HG02943 (cell line): ENCODE results near the gene ESM1.
"Not testable (repeated sequence)": the region's sequence is repeated elsewhere in the genome, so short reads cannot be mapped to it uniquely, and the experiment has no call there.

ENCODE experiments used
- ATAC-seq: cut with Tn5 transposase; IDR thresholded peaks from one replicate; pipeline ENCODE4 v1.9.1; 2021; ENCODE audit warnings: mild to moderate bottlenecking, low read depth, moderate library complexity; ENCODE audit not compliant: unreplicated experiment

Gene ESM1, protein sequence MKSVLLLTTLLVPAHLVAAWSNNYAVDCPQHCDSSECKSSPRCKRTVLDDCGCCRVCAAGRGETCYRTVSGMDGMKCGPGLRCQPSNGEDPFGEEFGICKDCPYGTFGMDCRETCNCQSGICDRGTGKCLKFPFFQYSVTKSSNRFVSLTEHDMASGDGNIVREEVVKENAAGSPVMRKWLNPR

DNA sequence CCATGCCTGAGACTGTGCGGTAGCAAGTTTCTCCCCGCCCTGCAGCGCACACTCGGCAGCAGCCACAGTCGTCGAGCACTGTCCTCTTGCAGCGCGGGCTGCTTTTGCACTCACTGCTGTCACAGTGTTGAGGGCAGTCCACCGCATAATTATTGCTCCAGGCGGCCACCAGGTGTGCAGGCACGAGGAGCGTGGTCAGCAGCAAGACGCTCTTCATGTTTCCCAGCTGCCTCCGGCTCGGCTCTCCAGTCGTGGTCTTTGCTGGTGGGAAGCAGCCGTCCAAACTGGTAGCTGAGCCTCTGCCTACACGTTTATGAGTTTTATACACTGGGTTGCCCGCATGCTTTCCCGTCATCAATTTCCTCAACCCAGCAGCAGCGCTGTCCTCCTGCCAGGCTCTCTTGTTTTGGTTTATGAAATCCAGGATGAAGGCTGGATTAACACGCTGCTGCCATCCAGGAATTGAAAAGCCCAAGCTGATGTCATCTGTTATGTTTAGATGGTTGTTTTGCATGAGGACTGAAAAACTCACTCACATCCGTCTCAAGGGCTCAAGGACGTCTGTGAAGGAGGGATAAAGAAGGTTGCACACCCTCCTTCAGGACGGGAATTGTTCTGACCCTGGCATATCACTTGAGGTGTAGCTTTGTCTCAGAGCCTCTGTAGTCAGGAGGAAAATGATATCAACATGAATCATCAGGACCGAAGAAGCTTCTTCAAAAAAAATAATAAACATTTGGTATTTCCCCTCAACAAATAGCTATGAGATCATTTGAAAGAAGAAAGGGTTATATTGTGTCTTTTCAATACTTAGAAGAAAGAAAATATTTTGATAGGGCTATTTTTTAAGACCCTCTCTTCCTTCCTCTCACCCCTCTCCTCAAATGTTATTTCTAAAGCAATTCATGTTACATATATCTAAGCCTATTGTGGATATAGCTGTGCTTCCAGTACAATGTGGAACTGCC, at the start of gene ESM1:
TSS of gene ESM1 (minus strand) at position 293 of the 968 bp plus-strand sequence. CDS start at position 217, 76 bp downstream.
- no peak for ATAC-seq

DNA sequence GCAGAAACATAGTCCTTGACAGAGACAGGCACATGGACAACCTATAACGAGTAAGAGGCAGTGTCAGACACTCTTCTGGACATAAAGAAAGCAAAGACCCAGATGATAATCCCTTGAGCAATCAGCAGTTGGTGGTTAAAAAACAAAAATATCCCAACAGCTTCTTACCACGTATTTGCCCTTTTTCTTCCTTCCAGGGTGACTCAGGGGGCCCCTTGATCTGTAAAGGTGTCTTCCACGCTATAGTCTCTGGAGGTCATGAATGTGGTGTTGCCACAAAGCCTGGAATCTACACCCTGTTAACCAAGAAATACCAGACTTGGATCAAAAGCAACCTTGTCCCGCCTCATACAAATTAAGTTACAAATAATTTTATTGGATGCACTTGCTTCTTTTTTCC, 48.2 kb upstream of the ESM1 start:
- no peak for ATAC-seq

DNA sequence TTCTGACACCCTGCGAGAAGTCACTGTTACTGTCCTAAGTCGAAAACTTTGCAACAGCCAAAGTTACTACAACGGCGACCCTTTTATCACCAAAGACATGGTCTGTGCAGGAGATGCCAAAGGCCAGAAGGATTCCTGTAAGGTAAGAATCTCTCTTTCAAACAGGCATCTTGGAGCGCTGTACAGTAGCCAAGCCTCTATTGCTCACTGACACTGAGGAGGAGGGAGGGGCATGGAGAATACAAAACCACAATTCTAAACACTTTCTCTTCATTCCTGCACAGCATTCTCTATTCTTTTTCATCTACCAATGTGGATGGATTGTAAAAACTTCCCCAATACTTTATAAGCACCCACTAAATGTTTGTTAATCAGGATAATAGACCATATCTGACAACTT, 46.1 kb upstream of the ESM1 start:
- no peak for ATAC-seq

DNA sequence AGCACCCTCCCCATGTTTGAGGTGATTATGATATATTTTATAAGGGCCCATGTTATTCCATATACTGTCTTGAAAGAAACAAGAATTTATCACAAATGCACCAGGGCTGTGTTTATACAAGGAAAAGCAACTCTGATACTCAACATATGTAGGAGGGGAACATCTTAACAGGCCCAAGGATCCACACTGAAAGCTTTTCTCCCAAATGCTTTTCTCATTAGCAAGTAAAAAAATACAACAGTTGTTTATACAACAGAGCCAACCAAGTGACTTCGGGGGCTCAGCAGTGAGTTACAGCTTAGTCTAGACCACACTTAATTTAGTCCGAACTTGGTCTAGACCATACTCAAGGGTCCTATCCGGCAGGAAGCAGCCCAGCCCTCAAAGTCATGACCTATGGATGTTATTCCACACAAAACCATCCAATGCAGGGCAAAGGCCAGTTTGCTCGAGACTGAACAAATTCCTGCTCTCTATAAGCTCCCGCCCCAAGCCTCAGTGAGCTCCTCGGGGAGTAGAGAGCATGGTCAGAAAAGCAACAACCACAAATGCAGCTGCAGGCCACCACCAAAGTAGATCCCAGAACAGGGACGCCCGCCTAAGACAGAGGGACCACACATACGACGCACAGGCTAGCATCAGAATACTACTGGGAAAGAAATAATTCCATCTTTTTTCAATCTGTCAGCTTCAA, 45.4 kb upstream of the ESM1 start:
- no peak for ATAC-seq

DNA sequence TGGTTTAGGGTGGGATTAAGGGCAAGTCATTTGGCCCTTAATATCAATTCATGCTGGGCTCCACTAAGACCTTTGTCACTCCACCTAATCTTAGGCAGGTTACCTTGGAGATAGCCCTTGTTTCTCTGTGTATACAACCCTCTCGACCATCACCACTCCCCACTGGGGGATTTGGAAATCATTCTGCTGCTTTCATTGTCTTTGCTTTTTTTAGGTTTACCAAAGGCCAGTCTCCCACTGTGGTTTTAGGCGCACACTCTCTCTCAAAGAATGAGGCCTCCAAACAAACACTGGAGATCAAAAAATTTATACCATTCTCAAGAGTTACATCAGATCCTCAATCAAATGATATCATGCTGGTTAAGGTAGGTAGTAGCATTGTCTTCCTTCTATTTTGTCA, 44.8 kb upstream of the ESM1 start:
- ATAC-seq: no peak

DNA sequence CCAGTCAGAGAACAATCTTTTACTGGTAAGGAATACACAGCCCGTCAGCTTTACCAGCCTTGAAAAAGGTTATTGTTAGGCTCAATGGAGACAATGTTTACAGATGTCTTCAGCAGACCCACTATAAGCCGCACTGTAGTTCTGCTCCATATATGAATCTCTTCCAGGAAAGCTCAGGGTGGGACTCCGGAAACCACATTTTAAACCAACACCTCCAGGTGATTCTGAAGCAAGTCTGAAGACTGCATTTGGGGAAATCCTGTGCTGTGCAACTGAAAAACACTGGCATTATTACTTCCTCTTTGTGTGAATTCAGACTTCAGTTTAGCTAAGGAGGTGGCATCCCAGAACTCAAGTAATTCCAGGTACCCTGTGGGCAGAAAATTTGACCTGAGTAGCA, 42.2 kb upstream of the ESM1 start:
- no peak for ATAC-seq

DNA sequence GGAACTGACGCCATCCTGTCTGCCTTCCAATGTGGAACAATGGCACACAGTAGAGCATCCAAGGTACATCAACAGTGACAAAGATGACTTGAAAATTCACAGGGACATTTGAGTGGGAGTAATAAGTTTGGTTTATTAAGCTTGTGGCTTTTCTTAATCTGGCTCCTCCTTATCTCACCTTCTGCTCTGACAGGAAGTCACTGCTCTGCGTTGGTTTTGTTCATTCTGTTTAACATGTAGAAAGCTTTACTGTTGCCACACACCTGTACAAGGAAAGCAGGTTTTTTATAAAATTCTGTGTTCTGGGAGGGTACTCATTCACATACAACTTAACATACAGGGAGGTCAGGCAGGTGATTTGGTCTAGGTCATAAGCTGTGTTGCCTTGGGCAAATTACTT, 37.1 kb upstream of the ESM1 start:
- ATAC-seq: no peak

DNA sequence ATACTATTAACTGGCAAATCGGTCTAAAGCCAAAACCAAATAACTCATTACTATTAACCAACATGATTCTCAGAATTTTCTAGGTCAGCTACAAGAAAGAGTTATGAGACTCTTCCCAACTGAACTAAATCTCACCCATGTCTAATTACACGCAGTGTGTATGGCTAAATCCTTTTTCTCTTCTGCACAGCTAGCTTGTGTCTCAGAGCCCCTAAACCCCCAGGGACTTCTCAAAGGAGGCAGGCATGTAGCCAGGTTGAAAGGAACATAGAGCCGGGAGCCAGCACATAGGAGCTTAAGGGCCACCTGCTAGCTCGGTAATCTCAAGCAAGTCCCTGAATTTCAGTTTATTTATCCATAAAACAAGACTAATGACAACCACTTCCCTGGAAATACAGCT, 36.4 kb upstream of the ESM1 start:
- no peak for ATAC-seq

DNA sequence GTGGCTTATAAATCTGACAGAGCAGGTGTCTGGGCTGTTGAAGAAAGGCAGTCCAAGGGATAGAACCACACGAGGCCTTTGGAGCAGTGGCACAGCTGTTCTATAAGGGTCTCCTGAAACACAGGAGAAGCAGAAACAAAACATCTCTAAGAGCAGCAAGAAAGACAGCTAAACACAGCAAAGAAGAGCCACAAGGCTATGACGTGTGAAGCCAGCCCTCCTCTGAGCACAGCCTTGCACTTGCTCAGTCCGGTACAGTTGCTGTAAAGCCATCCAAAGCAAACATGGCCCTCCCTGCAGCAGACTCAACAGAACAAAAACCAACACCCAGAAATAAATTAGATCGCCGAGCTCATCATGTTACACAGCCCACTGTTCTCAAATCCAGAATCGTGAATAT, 36.0 kb upstream of the ESM1 start:
- ATAC-seq: no peak

DNA sequence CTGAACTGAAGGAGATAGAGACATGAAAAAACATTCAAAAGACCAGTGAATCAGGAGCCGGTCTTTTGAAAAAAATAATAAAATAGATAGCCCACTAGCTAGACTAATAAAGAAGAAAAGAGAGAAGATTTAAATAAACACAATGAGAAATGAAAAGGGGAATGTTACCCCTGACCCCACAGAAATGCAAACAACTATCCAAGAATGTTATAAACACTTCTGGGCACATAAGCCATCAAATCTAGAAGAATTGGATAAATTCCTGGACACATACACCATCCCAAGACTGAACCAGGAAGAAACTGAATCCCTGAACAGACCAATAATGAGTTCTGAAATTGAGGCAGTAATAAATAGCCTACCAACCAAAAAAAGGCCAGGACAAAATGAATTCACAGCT, 24.8 kb upstream of the ESM1 start:
- ATAC-seq: not testable (repeated sequence)

DNA sequence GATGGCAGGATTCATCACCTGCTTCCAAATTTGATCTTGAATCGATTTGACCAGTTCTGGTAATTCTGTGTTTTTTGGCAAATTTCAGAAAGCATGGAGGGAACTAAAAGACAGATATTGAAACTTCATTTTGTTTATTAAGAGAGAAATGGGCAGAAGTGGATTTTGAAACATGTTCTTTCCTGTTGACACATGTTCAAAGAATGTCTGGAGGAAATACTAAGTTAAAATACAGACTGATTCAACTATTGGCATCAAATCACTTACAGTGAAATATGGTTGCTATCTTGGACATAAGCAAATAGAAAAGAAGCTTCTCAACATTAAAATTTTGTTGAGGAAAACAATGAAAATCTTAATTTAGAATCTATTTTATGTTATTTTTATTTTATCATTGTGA, 19.3 kb upstream of the ESM1 start:
- no peak for ATAC-seq

DNA sequence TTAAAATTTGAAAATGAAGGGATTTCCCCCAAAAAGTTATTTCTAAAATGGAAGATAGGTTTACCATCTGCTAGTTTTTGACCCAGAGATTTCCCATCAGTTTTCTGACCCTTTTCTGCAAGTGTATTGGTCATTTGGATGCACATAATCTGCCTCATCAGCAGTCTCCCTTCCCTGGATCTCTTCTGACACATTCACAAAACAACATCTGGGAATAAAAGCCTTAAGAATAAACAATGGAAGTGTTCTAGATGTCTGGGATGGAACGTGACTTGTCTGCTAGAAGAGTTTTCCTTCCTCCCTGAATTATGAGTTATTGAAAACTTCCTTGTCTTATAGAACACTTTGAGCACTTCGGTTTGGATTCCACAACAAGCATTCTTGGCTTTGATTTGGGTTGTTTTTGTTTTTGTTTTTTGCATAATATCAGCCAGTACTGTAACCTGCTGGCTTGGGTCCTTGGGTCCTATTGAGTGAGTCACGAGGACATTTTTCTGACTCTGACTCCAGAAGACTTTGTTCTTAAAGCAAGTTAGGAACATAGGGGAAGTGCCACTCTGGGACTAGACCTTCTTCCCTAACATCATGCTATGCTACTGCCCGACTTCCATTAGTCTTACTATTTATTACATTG, 18.2 kb upstream of the ESM1 start:
- ATAC-seq: no peak

DNA sequence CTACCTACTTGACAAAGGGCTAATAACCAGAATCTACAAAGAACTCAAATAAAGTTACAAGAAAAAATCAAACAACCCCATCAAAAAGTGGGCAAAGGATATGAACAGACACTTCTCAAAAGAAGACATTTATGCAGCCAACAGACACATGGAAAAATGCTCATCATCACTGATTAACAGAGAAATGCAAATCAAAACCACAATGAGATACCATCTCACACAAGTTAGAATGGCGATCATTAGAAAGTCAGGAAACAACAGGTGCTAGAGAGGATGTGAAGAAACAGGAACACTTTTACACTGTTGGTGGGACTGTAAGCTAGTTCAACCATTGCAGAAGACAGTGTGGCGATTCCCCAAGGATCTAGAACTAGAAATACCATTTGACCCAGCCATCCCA, 16.8 kb upstream of the ESM1 start:
- not testable (repeated sequence) for ATAC-seq

DNA sequence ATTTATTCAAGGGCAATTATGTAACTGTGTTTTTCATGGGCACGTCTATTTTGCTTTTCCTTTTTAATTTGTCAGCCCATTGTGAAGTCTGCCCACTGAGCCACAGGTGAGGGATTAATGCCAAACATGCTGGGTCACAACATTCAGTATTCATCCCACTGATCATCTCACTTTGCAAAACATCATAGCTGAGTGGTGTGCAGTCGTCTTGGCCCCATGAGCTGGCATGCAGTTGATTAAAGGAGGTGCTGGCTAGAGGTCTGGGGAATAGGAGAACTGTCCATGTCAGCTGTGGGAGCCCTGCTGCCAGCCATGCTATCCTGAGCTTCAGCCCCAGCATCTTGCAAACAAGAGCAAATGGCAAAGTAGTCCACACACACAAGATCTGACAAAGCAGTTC, 11.7 kb upstream of the ESM1 start:
- ATAC-seq: no peak

DNA sequence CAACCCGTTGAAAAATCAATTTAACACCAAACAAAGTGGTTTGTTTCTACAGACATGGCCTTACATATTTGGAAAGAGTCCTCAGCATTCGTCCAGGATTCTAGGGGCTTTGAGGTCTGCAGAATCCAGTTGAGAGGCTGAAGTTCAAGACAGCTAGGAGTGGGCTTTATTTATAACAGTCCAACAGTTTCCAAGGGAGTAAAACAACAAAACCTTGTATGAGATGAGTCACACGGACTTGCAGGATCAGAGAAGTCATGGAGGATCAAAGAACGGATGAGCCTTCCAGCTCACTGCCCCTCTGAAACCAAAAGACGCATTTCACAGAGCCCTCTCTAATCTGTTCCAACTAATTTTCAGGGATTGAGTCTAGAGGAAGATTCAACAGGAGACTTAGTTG, 11.1 kb upstream of the ESM1 start:
- no peak for ATAC-seq

DNA sequence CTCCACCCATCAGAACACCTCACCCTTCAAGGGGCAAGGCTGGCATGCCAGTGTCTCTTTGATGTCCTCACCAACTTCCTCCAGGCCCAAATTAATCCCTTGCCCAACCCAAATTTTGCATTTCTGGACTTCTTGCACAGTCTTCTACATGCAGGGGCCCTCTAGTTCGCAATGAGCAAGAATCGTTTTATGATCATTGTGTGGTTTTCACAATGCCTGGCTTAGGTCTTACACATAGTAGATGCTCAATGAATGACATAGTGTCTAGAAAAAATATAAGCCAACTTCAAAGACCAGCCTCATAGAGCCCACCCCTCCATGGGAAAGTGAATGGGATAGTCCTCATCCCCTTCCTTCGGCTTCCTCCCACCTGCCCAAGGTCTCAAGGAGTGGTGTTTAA, 9.8 kb upstream of the ESM1 start:
- no peak for ATAC-seq

DNA sequence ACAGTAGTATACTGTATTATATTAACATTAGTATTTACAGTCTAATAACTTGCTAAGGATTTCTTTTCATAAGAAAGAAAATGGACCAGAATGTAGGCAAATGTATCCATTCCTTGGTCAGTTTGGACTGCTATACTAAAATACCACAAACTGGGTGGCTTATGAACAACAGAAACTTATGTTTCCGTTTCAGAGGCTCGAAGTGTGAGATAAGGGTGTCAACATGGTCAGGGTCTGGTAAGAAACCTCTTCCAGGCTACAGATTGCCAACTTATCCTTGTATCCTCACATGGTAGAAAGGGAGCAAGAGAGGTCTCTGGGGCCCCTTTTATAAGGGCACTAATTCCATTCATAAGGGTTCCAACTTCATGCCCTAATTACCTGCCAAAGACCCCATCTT, 9.2 kb upstream of the ESM1 start:
- no peak for ATAC-seq

DNA sequence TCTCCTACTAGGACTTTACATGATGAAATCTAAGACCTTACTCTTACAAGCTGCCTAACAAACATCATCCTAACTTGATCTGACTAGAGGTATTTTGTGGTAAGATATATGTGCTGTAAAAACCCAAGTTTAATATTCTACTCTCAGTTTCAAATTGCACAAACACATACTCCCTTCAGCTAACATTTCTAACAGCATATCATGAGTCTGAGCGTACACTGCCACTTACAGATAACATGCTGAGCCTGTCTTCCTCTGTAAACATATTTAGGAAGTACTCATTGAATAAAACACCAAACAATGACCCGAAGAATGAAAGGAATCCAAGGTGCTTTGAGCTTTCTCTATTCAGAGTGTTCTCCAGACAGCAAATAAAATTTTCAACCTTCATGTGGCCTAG, 7.9 kb upstream of the ESM1 start:
- no peak for ATAC-seq

DNA sequence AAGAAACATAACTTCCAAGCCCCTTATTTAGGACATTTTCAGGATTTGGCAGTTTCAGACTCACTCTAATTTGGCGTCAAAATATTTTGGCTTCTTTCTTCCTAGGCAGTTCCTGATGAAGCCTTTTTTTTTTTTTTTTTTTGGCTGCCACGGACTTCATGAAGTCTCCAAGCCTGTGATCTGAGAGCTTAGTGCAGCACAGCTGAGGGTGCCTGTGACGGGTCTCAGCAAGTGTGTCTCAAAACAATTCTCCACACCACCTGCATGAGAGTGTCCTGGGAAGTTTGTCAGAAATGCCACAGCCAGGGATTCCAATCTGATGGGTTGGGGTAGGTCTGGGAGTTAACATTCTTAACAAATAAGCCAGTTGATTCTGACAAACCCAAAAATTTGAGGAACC, 6.0 kb upstream of the ESM1 start:
- ATAC-seq: no peak

DNA sequence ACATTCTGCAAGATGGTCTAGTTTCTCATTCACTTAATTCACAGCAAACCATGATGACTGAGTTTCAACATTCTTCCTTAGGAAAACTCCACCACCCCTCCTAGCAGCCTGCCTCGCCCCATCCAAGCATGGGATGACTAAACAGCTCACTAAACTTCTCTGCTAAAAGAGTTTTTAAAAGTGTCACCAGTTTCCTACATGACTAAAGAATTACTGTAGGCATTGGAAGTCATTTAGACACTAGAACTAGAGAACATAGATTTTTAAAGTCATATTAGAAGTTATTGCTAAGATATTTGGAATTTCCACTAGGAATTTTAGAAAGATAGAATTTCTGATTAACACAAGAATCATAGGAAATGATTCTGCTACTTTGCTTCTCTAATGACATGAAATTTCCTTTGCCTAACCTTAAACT, 5.5 kb upstream of the ESM1 start:
- no peak for ATAC-seq

DNA sequence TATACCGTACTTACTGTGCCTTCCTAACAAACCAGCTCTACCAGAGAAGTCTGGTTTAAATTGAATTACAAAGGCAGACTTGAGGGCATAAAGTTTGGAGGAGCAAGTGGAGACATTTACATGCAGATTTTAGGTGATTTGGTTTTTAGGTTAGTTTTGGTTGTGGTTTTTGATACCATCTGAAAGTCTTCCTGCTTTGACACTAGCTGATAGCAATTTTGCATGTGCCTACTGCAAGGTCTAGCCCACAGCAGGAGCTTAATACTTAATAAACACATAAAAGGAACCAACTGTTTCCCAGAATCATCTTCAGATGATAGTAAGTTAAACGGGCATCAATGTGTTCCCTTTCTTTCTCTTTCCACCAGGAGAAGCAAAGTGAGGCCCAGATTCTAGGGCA, 3.4 kb upstream of the ESM1 start:
- ATAC-seq: no peak
